HG03565 (cell line): ENCODE measurements around the gene ACAT1.
"Not testable (repeated sequence)": the region's sequence is repeated elsewhere in the genome, so short reads cannot be mapped to it uniquely, and the experiment has no call there.

ENCODE experiments used
- ATAC-seq: cut with Tn5 transposase; IDR thresholded peaks from one replicate; pipeline ENCODE4 v1.9.1; 2021; ENCODE audit warnings: mild to moderate bottlenecking, moderate library complexity; ENCODE audit not compliant: unreplicated experiment

The ACAT1 gene

GRCh38 chr11:108144615-108145014, 23.2 kb downstream of the ACAT1 start:
- no peak for ATAC-seq

- ATAC-seq, result no peak
These were observed 25.8 kb downstream of the ACAT1 start for GRCh38 chr11:108147150-108147549.

GRCh38 chr11:108148556-108148955, 27.2 kb downstream of the ACAT1 start:
- ATAC-seq, result no peak

- ATAC-seq, result no peak
These were observed 33.2 kb downstream of the ACAT1 start for GRCh38 chr11:108154591-108154990.

GRCh38 chr11:108160970-108161566, 39.7 kb downstream of the ACAT1 start:
- ATAC-seq, result peak; percentile 97

- ATAC-seq, result not testable (repeated sequence)
These were observed 41.5 kb downstream of the ACAT1 start for GRCh38 chr11:108162878-108163277.

- no peak for ATAC-seq
These were observed 46.3 kb downstream of the ACAT1 start for GRCh38 chr11:108167624-108168023.

- peak; percentile 44 for ATAC-seq
These were observed 48.8 kb downstream of the ACAT1 start for GRCh38 chr11:108170184-108170583.

- no peak for ATAC-seq
These were observed 56.2 kb downstream of the ACAT1 start for GRCh38 chr11:108177570-108177969.

- no peak for ATAC-seq
These were observed 72.4 kb downstream of the ACAT1 start for GRCh38 chr11:108193725-108194124.

- no peak for ATAC-seq
These were observed 75.5 kb downstream of the ACAT1 start for GRCh38 chr11:108196901-108197300.
